Dermis blood vessel endothelial cell (primary cell): ENCODE measurements around the gene CSNK1A1. TPM values are rescaled to one million over a fixed set of nuclear protein-coding genes. Genes with fewer than 3 reads are reported as not detected.
"Not testable (repeated sequence)": the region's sequence is repeated elsewhere in the genome, so short reads cannot be mapped to it uniquely, and the experiment has no call there.

Experiments used
- DNase-seq: peaks from one replicate; pipeline ENCODE4 v3.0.0; 2010
- total RNA-seq: library from RNA; depleted of rRNA; stranded (reverse); fragments of >200 nt; gene quantifications from 2 replicates; pipeline ENCODE4 v1.2.3, GENCODE V29; 2014

The CSNK1A1 gene
- total RNA-seq, result 415 and 530 TPM in 2 replicates

- peak; percentile 99 for DNase-seq
Observed at GRCh38 chr5:149551227-149552037, at the start of gene CSNK1A1. Gene CSNK1A1, minus strand, starts transcription at chr5:149551439. Its CDS starts 475 bp downstream, at chr5:149550964.

- DNase-seq, result no peak
Observed at GRCh38 chr5:149600932-149601331, 49.7 kb upstream of the CSNK1A1 start.

GRCh38 chr5:149599375-149599774 is 48.1 kb upstream of the CSNK1A1 start:
- no peak for DNase-seq

GRCh38 chr5:149598966-149599365 is 47.7 kb upstream of the CSNK1A1 start:
- no peak for DNase-seq

- DNase-seq, result not testable (repeated sequence)
Observed at GRCh38 chr5:149598234-149598633, 47.0 kb upstream of the CSNK1A1 start.

GRCh38 chr5:149597618-149598017 is 46.4 kb upstream of the CSNK1A1 start:
- no peak for DNase-seq

- peak; percentile 88 for DNase-seq
Observed at GRCh38 chr5:149596712-149597111, 45.5 kb upstream of the CSNK1A1 start.

GRCh38 chr5:149595105-149595504 is 43.9 kb upstream of the CSNK1A1 start:
- not testable (repeated sequence) for DNase-seq

- peak; percentile 23 for DNase-seq
Observed at GRCh38 chr5:149594206-149594895, 43.1 kb upstream of the CSNK1A1 start.

- no peak for DNase-seq
Observed at GRCh38 chr5:149593370-149593769, 42.1 kb upstream of the CSNK1A1 start.

- no peak for DNase-seq
Observed at GRCh38 chr5:149588936-149589335, 37.7 kb upstream of the CSNK1A1 start.

- peak; percentile 45 for DNase-seq
Observed at GRCh38 chr5:149586708-149587318, 35.6 kb upstream of the CSNK1A1 start.

- no peak for DNase-seq
Observed at GRCh38 chr5:149585910-149586309, 34.7 kb upstream of the CSNK1A1 start.

GRCh38 chr5:149584121-149584520 is 32.9 kb upstream of the CSNK1A1 start:
- no peak for DNase-seq

GRCh38 chr5:149583394-149583793 is 32.2 kb upstream of the CSNK1A1 start:
- peak; percentile 47 for DNase-seq

- DNase-seq, result peak; percentile 84
Observed at GRCh38 chr5:149581931-149582768, 30.9 kb upstream of the CSNK1A1 start.

- DNase-seq, result peak; percentile 94
Observed at GRCh38 chr5:149581192-149581861, 30.1 kb upstream of the CSNK1A1 start, which contains the start of gene ARHGEF37. Gene ARHGEF37, plus strand, starts transcription at chr5:149581498. Its CDS starts 16,272 bp downstream, at chr5:149597770.

- no peak for DNase-seq
Observed at GRCh38 chr5:149580808-149581191, 29.6 kb upstream of the CSNK1A1 start.

GRCh38 chr5:149578896-149579295 is 27.7 kb upstream of the CSNK1A1 start:
- no peak for DNase-seq

GRCh38 chr5:149576021-149576420 is 24.8 kb upstream of the CSNK1A1 start:
- DNase-seq, result no peak

GRCh38 chr5:149575131-149575530 is 23.9 kb upstream of the CSNK1A1 start:
- no peak for DNase-seq
